ENCODE results near the gene SLC24A4. TPM values are rescaled to one million over a fixed set of nuclear protein-coding genes. Genes with fewer than 3 reads are reported as not detected.

Gene SLC24A4
- total RNA-seq, 1 donor from 2014 or later = 0.26 TPM

- H3K27ac Mint-ChIP-seq (ENCODE audit: unreplicated experiment) = no peak overlapping the region
- H3K4me3 Mint-ChIP-seq = no peak overlapping the region
- DNase-seq (ENCODE audit: low read depth, low spot score) = no peak
- no peaks in the 10 kb centered on the region for H3K9me3 Mint-ChIP-seq
- no peak for TF ChIP-seq CTCF (conservative IDR thresholded peaks at IDR 0.05)
- no peaks in the 10 kb centered on the region for H3K27me3 Mint-ChIP-seq (ENCODE audit: low read depth)
- H3K36me3 Mint-ChIP-seq (ENCODE audit: low read depth) = no peaks in the 10 kb centered on the region
- peaks cover 36% of the 10 kb centered on the region for H3K4me1 Mint-ChIP-seq
These were observed 170.1 kb downstream of the SLC24A4 start for GRCh38 chr14:92493024-92493423.

- TF ChIP-seq CTCF (conservative IDR thresholded peaks at IDR 0.05) = no peak
- H3K27me3 Mint-ChIP-seq (ENCODE audit: low read depth) = no peaks in the 10 kb centered on the region
- peaks cover 36% of the 10 kb centered on the region for H3K4me1 Mint-ChIP-seq
- H3K27ac Mint-ChIP-seq (ENCODE audit: unreplicated experiment) = no peak overlapping the region
- no peak overlapping the region for H3K4me3 Mint-ChIP-seq
- DNase-seq (ENCODE audit: low read depth, low spot score) = no peak
- no peaks in the 10 kb centered on the region for H3K9me3 Mint-ChIP-seq
- H3K36me3 Mint-ChIP-seq (ENCODE audit: low read depth) = no peaks in the 10 kb centered on the region
These were observed 170.5 kb downstream of the SLC24A4 start for GRCh38 chr14:92493492-92493891.

GRCh38 chr14:92494512-92494911 lies 171.5 kb downstream of the SLC24A4 start:
- H3K36me3 Mint-ChIP-seq (ENCODE audit: low read depth) = no peaks in the 10 kb centered on the region
- TF ChIP-seq CTCF (conservative IDR thresholded peaks at IDR 0.05) = no peak
- DNase-seq (ENCODE audit: low read depth, low spot score) = no peak
- H3K4me1 Mint-ChIP-seq = peaks cover 32% of the 10 kb centered on the region
- H3K27me3 Mint-ChIP-seq (ENCODE audit: low read depth) = no peaks in the 10 kb centered on the region
- H3K9me3 Mint-ChIP-seq = no peaks in the 10 kb centered on the region
- no peak overlapping the region for H3K4me3 Mint-ChIP-seq
- H3K27ac Mint-ChIP-seq (ENCODE audit: unreplicated experiment) = no peak overlapping the region

- Mint-ChIP-seq H3K36me3 (ENCODE audit: low read depth) (no peaks in the 10 kb centered on the region), H3K4me3 (no peak overlapping the region), H3K27me3 (ENCODE audit: low read depth) (no peaks in the 10 kb centered on the region), H3K27ac (ENCODE audit: unreplicated experiment) (no peak overlapping the region), H3K4me1 (peaks cover 29% of the 10 kb centered on the region), H3K9me3 (no peaks in the 10 kb centered on the region)
- no peak for DNase-seq (ENCODE audit: low read depth, low spot score)
- no peak for TF ChIP-seq CTCF (conservative IDR thresholded peaks at IDR 0.05)
These were observed 172.1 kb downstream of the SLC24A4 start for GRCh38 chr14:92495027-92495426.

- Mint-ChIP-seq H3K36me3 (ENCODE audit: low read depth) (no peaks in the 10 kb centered on the region), H3K4me3 (no peak overlapping the region), H3K27ac (ENCODE audit: unreplicated experiment) (no peak overlapping the region), H3K27me3 (ENCODE audit: low read depth) (no peaks in the 10 kb centered on the region), H3K9me3 (no peaks in the 10 kb centered on the region), H3K4me1 (peaks cover 33% of the 10 kb centered on the region)
- no peak for DNase-seq (ENCODE audit: low read depth, low spot score)
- no peak for TF ChIP-seq CTCF (conservative IDR thresholded peaks at IDR 0.05)
These were observed 173.4 kb downstream of the SLC24A4 start for GRCh38 chr14:92496191-92496857.
